GM12878 (cell line): Measurements from ENCODE around the gene MUC20. TPM values are rescaled to one million over a fixed set of nuclear protein-coding genes. Genes with fewer than 3 reads are reported as not detected.

Experiments
- ATAC-seq: fragments of 200-7000 bp; cut with Tn5 transposase; 3 replicates; pipeline ENCODE4 v1.9.1; 2020; ENCODE audit warnings: mild to moderate bottlenecking, moderate library complexity
- BruUV-seq: library from RNA; stranded (reverse); fragments of 400-500 nt; replicated peaks from 2 replicates; lab custom pipeline; 2021; lab: Mats Ljungman, UMichigan
- CTCF ChIA-PET: fragments of 300-600 bp; sonication (Branson Sonifier 250); formaldehyde crosslinking; extraction: SDS; loops from one replicate; lab custom pipeline; 2021; ENCODE audit warnings: inconsistent platforms; lab: Yijun Ruan, JAX
- POLR2A ChIA-PET: fragments of 350-600 bp; formaldehyde crosslinking; extraction: SDS; loops from one replicate; lab custom pipeline; 2021; ENCODE audit warnings: inconsistent platforms; lab: Charles Lee
- RAD21 ChIA-PET: fragments of 300-600 bp; sonication (Branson Sonifier 250); formaldehyde crosslinking; loops from one replicate; lab custom pipeline; 2023; ENCODE audit warnings: antibody characterized with exemption; ENCODE audit not compliant: unreplicated experiment; lab: Charles Lee
- SMC1A ChIA-PET: fragments of 300-600 bp; sonication (Branson Sonifier 250); formaldehyde crosslinking; loops from one replicate; lab custom pipeline; 2023; ENCODE audit not compliant: unreplicated experiment, uncharacterized antibody; lab: Charles Lee
- DNase-seq: peaks from one replicate; pipeline ENCODE4 v3.0.0-alpha.2; 2011; ENCODE audit warnings: low read depth, low spot score
- FAIRE-seq: peaks from 3 replicates; lab custom pipeline; 2011; peaks lifted over from hg19 to GRCh38; lab: Jason Lieb, UNC
- H2AFZ ChIP-seq: 2 replicates; pipeline ENCODE4 v1.6.0; 2011; ENCODE audit warnings: low read depth, low read length, control low read depth; ENCODE audit not compliant: control insufficient read depth
- H3K27ac ChIP-seq: 2 replicates; pipeline ENCODE4 v1.5.1; 2011; ENCODE audit warnings: control low read depth; ENCODE audit not compliant: control insufficient read depth, insufficient read depth
- H3K27me3 ChIP-seq, 2 experiments: replicated peaks in 1 of 2; 2 replicates each; pipeline versions ENCODE4 v1.6.0 to v1.6.1; 2011; ENCODE audit warnings: low read length in 1 of 2; ENCODE audit not compliant: control insufficient read depth in 2 of 2, insufficient read depth in 2 of 2
- H3K36me3 ChIP-seq, 2 experiments: 2 replicates each; pipeline ENCODE4 v1.5.1; 2011; ENCODE audit warnings: low read length in 1 of 2; ENCODE audit not compliant: control insufficient read depth in 2 of 2, insufficient read depth in 2 of 2
- H3K4me1 ChIP-seq: 2 replicates; pipeline ENCODE4 v1.6.1; 2011; ENCODE audit warnings: mild to moderate bottlenecking, low read length, moderate library complexity, mixed read lengths; ENCODE audit not compliant: control insufficient read depth, insufficient read depth
- H3K4me2 ChIP-seq: 2 replicates; pipeline ENCODE4 v1.6.0; 2011; ENCODE audit warnings: control low read depth; ENCODE audit not compliant: control insufficient read depth, insufficient read depth
- H3K4me3 ChIP-seq: fragments of 200-600 bp; sonication (generic); 2 replicates; pipeline ENCODE4 v1.5.1; 2016
- H3K79me2 ChIP-seq: 2 replicates; pipeline ENCODE4 v1.6.0; 2011; ENCODE audit warnings: low read length; ENCODE audit not compliant: control insufficient read depth, insufficient read depth
- H3K9ac ChIP-seq: 2 replicates; pipeline ENCODE4 v1.8.0; 2011; ENCODE audit warnings: low read length, control low read depth, mixed read lengths; ENCODE audit not compliant: control insufficient read depth, insufficient read depth
- H3K9me3 ChIP-seq: replicated peaks from 3 replicates; pipeline ENCODE4 v1.5.1; 2011; ENCODE audit warnings: mild to moderate bottlenecking, low read length; ENCODE audit not compliant: control insufficient read depth, insufficient read depth
- H4K20me1 ChIP-seq: 2 replicates; pipeline ENCODE4 v1.6.0; 2011; ENCODE audit not compliant: control insufficient read depth, insufficient read depth
- BCL3 ChIP-seq: IDR thresholded peaks from 2 replicates; pipeline ENCODE4 v1.6.1; 2011; ENCODE audit warnings: borderline replicate concordance, low read depth, mild to moderate bottlenecking, moderate library complexity, low read length; ENCODE audit not compliant: insufficient read depth, poor library complexity, severe bottlenecking
- DPF2 ChIP-seq: fragments of 450-650 bp; IDR thresholded peaks from 2 replicates; pipeline ENCODE4 v1.6.1; 2017; ENCODE audit warnings: mild to moderate bottlenecking
- NFIC ChIP-seq: IDR thresholded peaks from 2 replicates; pipeline ENCODE4 v1.6.1; 2012; ENCODE audit warnings: low read depth, mild to moderate bottlenecking, inconsistent platforms, low read length, moderate library complexity
- SMAD1 ChIP-seq: fragments of 450-650 bp; IDR thresholded peaks from 2 replicates; pipeline ENCODE4 v1.6.1; 2018; ENCODE audit warnings: mild to moderate bottlenecking, low read depth; ENCODE audit not compliant: partially characterized antibody
- WGBS: methylation state at CpG from one replicate; pipeline ENCODE4 v1.1.6; 2016; ENCODE audit warnings: low lambda C conversion rate; ENCODE audit not compliant: insufficient replicate concordance, insufficient coverage; ENCODE audit errors: missing lambda C conversion rate; 5-methylcytosine and 5-hydroxymethylcytosine counted together
- in situ Hi-C: fragments of 300-500 bp; cut with MboI; formaldehyde crosslinking; loops from 9 replicates; pipeline ENCODE4 v1.14.3; 2018; ENCODE audit warnings: mixed read lengths
- intact Hi-C: fragments of 100-400 bp; cut with micrococcal nuclease; formaldehyde crosslinking; loops from one replicate; pipeline ENCODE4 v1.14.2; 2022; ENCODE audit not compliant: unreplicated experiment
- polyA plus RNA-seq, 11 experiments: library from polyadenylated mRNA; depleted of rRNA in 4 of 11; unstranded in 6 of 11; stranded (reverse) in 5 of 11; fragments of >200 nt; fragmentation: Nextera tagmentation in 4 of 11; fragmentation: Illumina TruSeq in 1 of 11; extraction: Ambion mirVana in 4 of 11; extraction: Trizol in 1 of 11; gene quantifications; 1 replicate in 1 of 11; 2 replicates in 10 of 11; pipeline versions ENCODE4 v1.2.1 to v1.2.3, GENCODE V29; 2011 to 2016; ENCODE audit warnings: inconsistent platforms in 2 of 11, missing spikeins in 2 of 11, low read depth in 1 of 11
- total RNA-seq, 4 experiments: library from RNA; depleted of rRNA in 3 of 4; stranded (reverse); fragments of >200 nt in 3 of 4; fragmentation: Illumina TruSeq in 1 of 4; extraction: Trizol in 1 of 4; gene quantifications; 2 replicates each; pipeline versions ENCODE4 v1.2.1 to v1.2.3, GENCODE V29; 2013 to 2021

The MUC20 gene
- total and polyA plus RNA-seq, 10 of the 15 experiments (the other 5 are each of a cell fraction or from before 2014, with no cell fraction given) = 0.04 to 0.46 (median 0.17) TPM; not detected in 3

- TF ChIP-seq NFIC (no peak), SMAD1 (no peak)
Observed at GRCh38 chr3:195762611-195763010, 41.8 kb downstream of the MUC20 start (continued).

- Histone ChIP-seq H3K4me3 (no peak overlapping the region), H3K4me1 (no peaks in the 10 kb centered on the region), H3K9ac (no peak overlapping the region), H3K27me3 (no peaks in the 10 kb centered on the region; a peak in 2 of 4 replicates), H3K9me3 (no peaks in the 10 kb centered on the region)
- FAIRE-seq (no peak), DNase-seq (no peak)
- ChIA-PET CTCF (no interaction called here), POLR2A (no interaction called here)
- 60% methylated on average over 28 of the region's 28 CpGs for WGBS
- TF ChIP-seq BCL3 = peak; percentile 40
- no peak for TF ChIP-seq DPF2
- TF ChIP-seq, all 136 proteins: peak for 1
- SMC1A ChIA-PET = no interaction called here
- H3K27ac ChIP-seq = no peak overlapping the region
- H3K4me2 ChIP-seq = no peak overlapping the region
- in situ Hi-C loops (no loop called here), intact Hi-C loops (no loop called here)
- no peak overlapping the region for H2AFZ ChIP-seq
- ATAC-seq = no peak
- H4K20me1 ChIP-seq = no peaks in the 10 kb centered on the region
- RAD21 ChIA-PET = no interaction called here
- BruUV-seq = no TSS peak
- no peaks in the 10 kb centered on the region for H3K79me2 ChIP-seq
- H3K36me3 ChIP-seq = no peaks in the 10 kb centered on the region
Observed at GRCh38 chr3:195763076-195763830, 42.5 kb downstream of the MUC20 start.
